HepG2 (cell line): ENCODE data around the gene EEF1A2. TPM values are rescaled to one million over a fixed set of nuclear protein-coding genes. Genes with fewer than 3 reads are reported as not detected.
A peak's percentile ranks its signal among the peaks of the same experiment; 100 is the strongest.

Experiments used
- EED ChIP-seq: sonication (generic); formaldehyde crosslinking; IDR thresholded peaks from 2 replicates; pipeline ENCODE4 v1.5.0; 2020; ENCODE audit warnings: mild to moderate bottlenecking, missing genetic modification reagents
- EP300 ChIP-seq, 3 experiments: sonication (generic) in 1 of 3; formaldehyde crosslinking in 1 of 3; IDR thresholded peaks; 2 replicates each; pipeline versions ENCODE4 v1.5.1 to v1.6.1; 2011 to 2020; ENCODE audit warnings: low read depth in 2 of 3, low read length in 2 of 3, borderline replicate concordance in 1 of 3, improper control_type of control experiment in 1 of 3, mild to moderate bottlenecking in 1 of 3, missing genetic modification reagents in 1 of 3, moderate library complexity in 1 of 3
- GMEB1 ChIP-seq: sonication (generic); formaldehyde crosslinking; IDR thresholded peaks from 2 replicates; pipeline ENCODE4 v1.5.1; 2020; ENCODE audit warnings: missing genetic modification reagents, mild to moderate bottlenecking, borderline replicate concordance
- LRRFIP1 ChIP-seq: sonication (generic); formaldehyde crosslinking; conservative IDR thresholded peaks from 2 replicates; pipeline ENCODE4 v1.4.0; 2020; ENCODE audit warnings: missing genetic modification reagents
- MAX ChIP-seq: IDR thresholded peaks from 2 replicates; pipeline ENCODE4 v1.6.1; 2012; ENCODE audit warnings: inconsistent platforms
- SUZ12 ChIP-seq: fragments of 150-350 bp; IDR thresholded peaks from 2 replicates; pipeline ENCODE4 v1.6.1; 2014; ENCODE audit warnings: low read depth, low read length
- TAF1 ChIP-seq: sonication (generic); formaldehyde crosslinking; IDR thresholded peaks from 2 replicates; pipeline ENCODE4 v1.4.0; 2020; ENCODE audit warnings: missing genetic modification reagents
- ZBTB43 ChIP-seq: sonication (generic); formaldehyde crosslinking; conservative IDR thresholded peaks from 2 replicates; pipeline ENCODE4 v1.4.0; 2020; ENCODE audit warnings: missing genetic modification reagents
- ZNF235 ChIP-seq: sonication (generic); formaldehyde crosslinking; IDR thresholded peaks from 2 replicates; pipeline ENCODE4 v1.8.1; 2023; ENCODE audit warnings: mild to moderate bottlenecking, missing genetic modification reagents, borderline replicate concordance
- ZNF263 ChIP-seq: sonication (generic); formaldehyde crosslinking; IDR thresholded peaks from 2 replicates; pipeline ENCODE4 v1.4.0; 2020; ENCODE audit warnings: missing genetic modification reagents
- ZNF367 ChIP-seq: sonication (generic); formaldehyde crosslinking; IDR thresholded peaks from 2 replicates; pipeline ENCODE4 v1.4.0; 2020; ENCODE audit warnings: missing genetic modification reagents, borderline replicate concordance
- ZNF646 ChIP-seq: sonication (generic); formaldehyde crosslinking; IDR thresholded peaks from 2 replicates; pipeline ENCODE4 v1.9.0; 2021; ENCODE audit warnings: mild to moderate bottlenecking, missing genetic modification reagents
- ZNF775 ChIP-seq: sonication (generic); formaldehyde crosslinking; IDR thresholded peaks from 2 replicates; pipeline ENCODE4 v1.4.0; 2020; ENCODE audit warnings: missing genetic modification reagents, mild to moderate bottlenecking, moderate library complexity, borderline replicate concordance
- ZSCAN25 ChIP-seq: sonication (generic); formaldehyde crosslinking; IDR thresholded peaks from 2 replicates; pipeline ENCODE4 v1.8.0; 2022; ENCODE audit warnings: mild to moderate bottlenecking, missing genetic modification reagents
- polyA plus RNA-seq, 8 experiments: library from polyadenylated mRNA; depleted of rRNA in 3 of 8; stranded (reverse) in 7 of 8; unstranded in 1 of 8; fragments of >200 nt; fragmentation: Illumina TruSeq in 4 of 8; extraction: Trizol in 4 of 8; gene quantifications; 2 replicates each; pipeline versions ENCODE4 v1.2.1 to v1.2.3, GENCODE V29; 2011 to 2016; ENCODE audit warnings: low read depth in 4 of 8, missing spikeins in 1 of 8, mixed read lengths in 1 of 8; ENCODE audit not compliant: insufficient read depth in 1 of 8
- total RNA-seq, 5 experiments: library from RNA; depleted of rRNA; stranded (reverse); fragments of >200 nt; fragmentation: Illumina TruSeq; extraction: Trizol; gene quantifications; 2 replicates each; pipeline ENCODE4 v1.2.3, GENCODE V29; 2016; ENCODE audit warnings: low read depth in 1 of 5

Gene EEF1A2
- total and polyA plus RNA-seq, 2 of the 13 experiments (the other 11 are each of a cell fraction or from before 2014, with no cell fraction given): 0.44 to 0.87 TPM

- TF ChIP-seq ZNF646 (CRISPR knock-in tag): peak; percentile 88
- peak; percentile 67; the same call in 1 of the 2 replicates for TF ChIP-seq ZSCAN25 (CRISPR knock-in tag)
- TF ChIP-seq ZBTB43: peak; percentile 75
- TF ChIP-seq GMEB1 (CRISPR knock-in tag): peak; percentile 56; the same call in 1 of the 2 replicates
- TF ChIP-seq ZNF263 (CRISPR knock-in tag): 0 out of 2 replicates have a peak, but pooled peaks have one; percentile 26
- TF ChIP-seq MAX: peak; percentile 63
- TF ChIP-seq LRRFIP1 (CRISPR knock-in tag): no peak
- TF ChIP-seq SUZ12: 0 out of 2 replicates have a peak, but pooled peaks have one; percentile 7
- TF ChIP-seq EED (CRISPR knock-in tag): no peak
- no peak for TF ChIP-seq EP300 (IDR thresholded peaks at IDR 0.05; ENCODE audit: low read depth in 2 of 2, low read length in 2 of 2)
- TF ChIP-seq EP300 (CRISPR knock-in tag; IDR thresholded peaks at IDR 0.05; ENCODE audit: borderline replicate concordance): no peak
- no peak for TF ChIP-seq ZNF235 (CRISPR knock-in tag)
- peak; percentile 32; the same call in 1 of the 2 replicates for TF ChIP-seq ZNF367 (CRISPR knock-in tag)
- no peak for TF ChIP-seq ZNF775 (CRISPR knock-in tag)
- TF ChIP-seq TAF1 (CRISPR knock-in tag): peak; percentile 33; the same call in 1 of the 2 replicates
Measured at GRCh38 chr20:63534831-63535651, 36.2 kb upstream of the EEF1A2 start (continued).
